ENCODE data around the gene ADAMTS6.
"Not testable (repeated sequence)": the region's sequence is repeated elsewhere in the genome, so short reads cannot be mapped to it uniquely, and the experiment has no call there.

The ADAMTS6 gene

GRCh38 chr5:65186646-65187227 is 295.0 kb downstream of the ADAMTS6 start:
- Histone ChIP-seq H3K36me3 (no peaks in the 10 kb centered on the region), H3K27me3 (no peaks in the 10 kb centered on the region; the same call in 1 of the 2 replicates), H3K4me1 (no peaks in the 10 kb centered on the region), H3K4me3 (ENCODE audit: low read depth, low read length) (no peak overlapping the region), H3K9me3 (no peaks in the 10 kb centered on the region)
- no peak for DNase-seq
- no peak for TF ChIP-seq CTCF (IDR thresholded peaks at IDR 0.05; ENCODE audit: low read depth, low read length)

- H3K4me3 ChIP-seq (ENCODE audit: low read depth, low read length), result no peak overlapping the region
- H3K9me3 ChIP-seq, result no peaks in the 10 kb centered on the region
- no peaks in the 10 kb centered on the region for H3K4me1 ChIP-seq
- H3K27me3 ChIP-seq, result no peaks in the 10 kb centered on the region; the same call in 1 of the 2 replicates
- no peak for TF ChIP-seq CTCF (IDR thresholded peaks at IDR 0.05; ENCODE audit: low read depth, low read length)
- DNase-seq, result no peak
- no peaks in the 10 kb centered on the region for H3K36me3 ChIP-seq
These were observed 296.3 kb downstream of the ADAMTS6 start for GRCh38 chr5:65185468-65185867.

GRCh38 chr5:65184780-65185179 is 296.9 kb downstream of the ADAMTS6 start:
- H3K4me1 ChIP-seq, result no peaks in the 10 kb centered on the region
- H3K27me3 ChIP-seq, result no peaks in the 10 kb centered on the region; the same call in 1 of the 2 replicates
- H3K36me3 ChIP-seq, result no peaks in the 10 kb centered on the region
- no peaks in the 10 kb centered on the region for H3K9me3 ChIP-seq
- DNase-seq, result no peak
- no peak overlapping the region for H3K4me3 ChIP-seq (ENCODE audit: low read depth, low read length)
- TF ChIP-seq CTCF (IDR thresholded peaks at IDR 0.05; ENCODE audit: low read depth, low read length), result no peak

GRCh38 chr5:65174231-65174630 is 307.5 kb downstream of the ADAMTS6 start:
- not testable (repeated sequence) for H3K36me3 ChIP-seq; H3K4me3 ChIP-seq (ENCODE audit: low read depth, low read length); DNase-seq; H3K27me3 ChIP-seq; H3K4me1 ChIP-seq; H3K9me3 ChIP-seq

GRCh38 chr5:65173130-65173525 is 308.6 kb downstream of the ADAMTS6 start:
- TF ChIP-seq CTCF (IDR thresholded peaks at IDR 0.05; ENCODE audit: low read depth, low read length), result no peak
- no peak for DNase-seq
- H3K4me3 ChIP-seq (ENCODE audit: low read depth, low read length), result no peak overlapping the region
- H3K9me3 ChIP-seq, result no peaks in the 10 kb centered on the region
- no peaks in the 10 kb centered on the region for H3K36me3 ChIP-seq
- 0 out of 2 replicates have a peak, but pooled peaks cover 2% of the 10 kb centered on the region for H3K27me3 ChIP-seq
- no peaks in the 10 kb centered on the region for H3K4me1 ChIP-seq

GRCh38 chr5:65172486-65173129 is 309.1 kb downstream of the ADAMTS6 start:
- TF ChIP-seq CTCF (IDR thresholded peaks at IDR 0.05; ENCODE audit: low read depth, low read length), result no peak
- DNase-seq, result no peak
- no peaks in the 10 kb centered on the region for H3K4me1 ChIP-seq
- 0 out of 2 replicates have a peak, but pooled peaks cover 2% of the 10 kb centered on the region for H3K27me3 ChIP-seq
- H3K4me3 ChIP-seq (ENCODE audit: low read depth, low read length), result no peak overlapping the region
- no peaks in the 10 kb centered on the region for H3K36me3 ChIP-seq
- no peaks in the 10 kb centered on the region for H3K9me3 ChIP-seq
